GM19455 (cell line): ENCODE data around the gene TSR2.
"Not testable (repeated sequence)": the region's sequence is repeated elsewhere in the genome, so short reads cannot be mapped to it uniquely, and the experiment has no call there.

ENCODE experiments used
- ATAC-seq: cut with Tn5 transposase; IDR thresholded peaks from one replicate; pipeline ENCODE4 v1.9.1; 2021; ENCODE audit not compliant: unreplicated experiment

Gene TSR2

GRCh38 chrX:54470054-54470760, 30.0 kb downstream of the TSR2 start:
- ATAC-seq: no peak

GRCh38 chrX:54473993-54474859, 34.0 kb downstream of the TSR2 start:
- no peak for ATAC-seq

- no peak for ATAC-seq
These were observed 39.2 kb downstream of the TSR2 start for GRCh38 chrX:54479136-54480111.

- ATAC-seq: no peak
These were observed 42.8 kb downstream of the TSR2 start for GRCh38 chrX:54482839-54483593.

- ATAC-seq: no peak
These were observed 43.7 kb downstream of the TSR2 start for GRCh38 chrX:54483946-54484345.

- no peak for ATAC-seq
These were observed 44.5 kb downstream of the TSR2 start for GRCh38 chrX:54484666-54485065.

- ATAC-seq: not testable (repeated sequence)
These were observed 49.6 kb downstream of the TSR2 start for GRCh38 chrX:54489819-54490218.

- no peak for ATAC-seq
These were observed 52.1 kb downstream of the TSR2 start for GRCh38 chrX:54492340-54492739.

- no peak for ATAC-seq
These were observed 54.2 kb downstream of the TSR2 start for GRCh38 chrX:54494166-54494988.
